ENCODE data around the gene VWA2.

DNA sequence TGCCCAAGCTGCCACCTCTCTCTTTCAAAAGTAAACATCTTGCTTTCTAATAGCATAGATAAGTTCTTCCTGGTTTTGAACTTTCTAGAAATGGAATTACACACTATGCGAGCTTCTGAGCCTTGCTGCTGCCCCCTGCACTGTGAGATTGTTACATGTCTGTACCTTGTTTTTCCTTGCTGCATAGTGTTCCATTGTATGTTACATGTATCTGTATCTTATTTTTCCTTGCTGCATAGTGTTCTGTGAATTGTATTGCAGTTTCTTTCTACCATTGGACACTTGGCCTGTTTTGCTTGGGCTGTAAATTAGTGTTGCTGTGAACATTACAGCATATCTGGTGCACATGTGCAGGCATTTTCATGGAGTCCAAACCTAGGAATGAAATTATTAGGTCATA lies 24.0 kb upstream of the VWA2 start:
- TF ChIP-seq, protein P1, sequence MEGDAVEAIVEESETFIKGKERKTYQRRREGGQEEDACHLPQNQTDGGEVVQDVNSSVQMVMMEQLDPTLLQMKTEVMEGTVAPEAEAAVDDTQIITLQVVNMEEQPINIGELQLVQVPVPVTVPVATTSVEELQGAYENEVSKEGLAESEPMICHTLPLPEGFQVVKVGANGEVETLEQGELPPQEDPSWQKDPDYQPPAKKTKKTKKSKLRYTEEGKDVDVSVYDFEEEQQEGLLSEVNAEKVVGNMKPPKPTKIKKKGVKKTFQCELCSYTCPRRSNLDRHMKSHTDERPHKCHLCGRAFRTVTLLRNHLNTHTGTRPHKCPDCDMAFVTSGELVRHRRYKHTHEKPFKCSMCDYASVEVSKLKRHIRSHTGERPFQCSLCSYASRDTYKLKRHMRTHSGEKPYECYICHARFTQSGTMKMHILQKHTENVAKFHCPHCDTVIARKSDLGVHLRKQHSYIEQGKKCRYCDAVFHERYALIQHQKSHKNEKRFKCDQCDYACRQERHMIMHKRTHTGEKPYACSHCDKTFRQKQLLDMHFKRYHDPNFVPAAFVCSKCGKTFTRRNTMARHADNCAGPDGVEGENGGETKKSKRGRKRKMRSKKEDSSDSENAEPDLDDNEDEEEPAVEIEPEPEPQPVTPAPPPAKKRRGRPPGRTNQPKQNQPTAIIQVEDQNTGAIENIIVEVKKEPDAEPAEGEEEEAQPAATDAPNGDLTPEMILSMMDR (IDR thresholded peaks at IDR 0.05): no peak
- no peak for TF ChIP-seq EZH2 (IDR thresholded peaks at IDR 0.05; ENCODE audit: borderline replicate concordance, insufficient read depth, low read depth, low read length, poor library complexity, severe bottlenecking)

All from B cell (primary cell).